PC-3 (cell line): ENCODE measurements around the gene PRMT9. TPM values are rescaled to one million over a fixed set of nuclear protein-coding genes. Genes with fewer than 3 reads are reported as not detected.

Source experiments
- ATAC-seq: fragments of 200-7000 bp; cut with Tn5 transposase; 2 replicates; pipeline ENCODE4 v1.9.1; 2020; ENCODE audit warnings: mild to moderate bottlenecking, moderate library complexity
- BruUV-seq: library from RNA; stranded (reverse); fragments of 400-500 nt; replicated peaks from 2 replicates; lab custom pipeline; 2021; lab: Mats Ljungman, UMichigan
- CTCF ChIA-PET: fragments of 300-600 bp; sonication (Branson Sonifier 250); formaldehyde crosslinking; loops from one replicate; lab custom pipeline; 2022; ENCODE audit warnings: antibody characterized with exemption; lab: Charles Lee
- POLR2A ChIA-PET: fragments of 300-600 bp; sonication (Branson Sonifier 250); formaldehyde crosslinking; loops from one replicate; lab custom pipeline; 2022; ENCODE audit warnings: antibody characterized with exemption; ENCODE audit not compliant: unreplicated experiment; lab: Charles Lee
- DNase-seq: peaks from one replicate; pipeline ENCODE4 v3.0.0-alpha.2; 2015
- H2AFZ ChIP-seq: fragments of 300-600 bp; sonication (generic); 2 replicates; pipeline ENCODE4 v1.6.0; 2016; ENCODE audit warnings: antibody characterized with exemption, low read length
- H3F3A ChIP-seq: fragments of 300-600 bp; sonication (generic); one replicate; pipeline ENCODE4 v1.6.0; 2017; ENCODE audit warnings: antibody characterized with exemption, low read length, control low read depth, mild to moderate bottlenecking; ENCODE audit not compliant: unreplicated experiment
- H3K27ac ChIP-seq: fragments of 300-600 bp; sonication (generic); 2 replicates; pipeline ENCODE4 v1.5.1; 2016; ENCODE audit warnings: mild to moderate bottlenecking, low read length
- H3K27me3 ChIP-seq: fragments of 300-600 bp; sonication (generic); 2 replicates; pipeline ENCODE4 v1.6.1; 2016; ENCODE audit warnings: low read length, mixed read lengths
- H3K36me3 ChIP-seq: fragments of 300-600 bp; sonication (generic); 2 replicates; pipeline ENCODE4 v1.6.1; 2016; ENCODE audit warnings: low read depth, mixed run types, low read length, mixed read lengths
- H3K4me1 ChIP-seq: fragments of 300-600 bp; sonication (generic); 2 replicates; pipeline ENCODE4 v1.5.1; 2016; ENCODE audit warnings: low read length; ENCODE audit not compliant: insufficient read depth
- H3K4me2 ChIP-seq: fragments of 300-600 bp; sonication (generic); 2 replicates; pipeline ENCODE4 v1.6.0; 2016; ENCODE audit warnings: low read length
- H3K4me3 ChIP-seq: fragments of 300-600 bp; sonication (generic); 2 replicates; pipeline ENCODE4 v1.5.1; 2016; ENCODE audit warnings: mild to moderate bottlenecking, low read length, mixed read lengths
- H3K79me2 ChIP-seq: fragments of 300-600 bp; sonication (generic); 2 replicates; pipeline ENCODE4 v1.6.1; 2017; ENCODE audit warnings: low read length, mixed read lengths
- H3K9ac ChIP-seq: fragments of 300-600 bp; sonication (generic); 2 replicates; pipeline ENCODE4 v1.6.0; 2016; ENCODE audit warnings: mild to moderate bottlenecking, low read length
- H3K9me2 ChIP-seq: fragments of 300-600 bp; sonication (generic); replicated peaks from 2 replicates; pipeline ENCODE4 v1.6.1; 2016; ENCODE audit warnings: mixed run types, low read length, mixed read lengths
- H3K9me3 ChIP-seq: fragments of 300-600 bp; sonication (generic); 2 replicates; pipeline ENCODE4 v1.6.1; 2016; ENCODE audit warnings: low read length, mixed read lengths
- H4K20me1 ChIP-seq: fragments of 300-600 bp; sonication (generic); 2 replicates; pipeline ENCODE4 v1.6.1; 2016; ENCODE audit warnings: low read length, mixed read lengths
- EZH2 ChIP-seq: fragments of 300-600 bp; sonication (generic); IDR thresholded peaks from one replicate; pipeline ENCODE4 v1.6.1; 2017; ENCODE audit warnings: antibody characterized with exemption, mild to moderate bottlenecking, low read length; ENCODE audit not compliant: unreplicated experiment
- EZH2phosphoT487 ChIP-seq: fragments of 300-600 bp; sonication (generic); IDR thresholded peaks from 2 replicates; pipeline ENCODE4 v1.6.1; 2018; ENCODE audit warnings: mild to moderate bottlenecking, antibody characterized with exemption, low read length, borderline replicate concordance
- intact Hi-C: fragments of 100-400 bp; cut with micrococcal nuclease; formaldehyde crosslinking; loops from 2 replicates; pipeline ENCODE4 v1.9.0; 2023
- total RNA-seq: library from RNA; depleted of rRNA; stranded (reverse); fragments of >200 nt; gene quantifications from 2 replicates; pipeline ENCODE4 v1.2.3, GENCODE V29; 2014
- TF ChIP-seq, protein P1 (sequence below): fragments of 300-600 bp; sonication (generic); conservative IDR thresholded peaks from 2 replicates; pipeline ENCODE4 v1.5.1; 2017; ENCODE audit warnings: antibody characterized with exemption, low read depth, mild to moderate bottlenecking, low read length

The PRMT9 gene
- total RNA-seq, 1 experiment from 2014 or later, result 6.5 TPM

GRCh38 chr4:147727476-147728028 is 43.6 kb upstream of the PRMT9 start:
- Histone ChIP-seq H3K27ac (peak overlapping the region; percentile 14; the same call in 1 of the 2 replicates), H3K4me3 (no peak overlapping the region), H4K20me1 (no peaks in the 10 kb centered on the region), H3K4me2 (peak overlapping the region; percentile 10; the same call in 1 of the 2 replicates), H3K27me3 (no peaks in the 10 kb centered on the region), H3K4me1 (peaks cover 25% of the 10 kb centered on the region), H3K79me2 (peaks cover 4% of the 10 kb centered on the region; the same call in 1 of the 2 replicates), H2AFZ (no peak overlapping the region), H3K36me3 (no peaks in the 10 kb centered on the region), H3K9ac (no peak overlapping the region), H3F3A (no peaks in the 10 kb centered on the region), H3K9me2 (no peaks in the 10 kb centered on the region), H3K9me3 (no peaks in the 10 kb centered on the region)
- ATAC-seq (peak; percentile 43), DNase-seq (peak; percentile 74)
- BruUV-seq, result no TSS peak
- POLR2A ChIA-PET, result no interaction called here
- CTCF ChIA-PET, result interaction anchor here (0.7 kb wide), 1 partner anchor 142 kb away, joined by 3 read pairs; no protein-coding TSS in a partner anchor
- intact Hi-C loops, result no loop called here
- TF ChIP-seq, protein P1, sequence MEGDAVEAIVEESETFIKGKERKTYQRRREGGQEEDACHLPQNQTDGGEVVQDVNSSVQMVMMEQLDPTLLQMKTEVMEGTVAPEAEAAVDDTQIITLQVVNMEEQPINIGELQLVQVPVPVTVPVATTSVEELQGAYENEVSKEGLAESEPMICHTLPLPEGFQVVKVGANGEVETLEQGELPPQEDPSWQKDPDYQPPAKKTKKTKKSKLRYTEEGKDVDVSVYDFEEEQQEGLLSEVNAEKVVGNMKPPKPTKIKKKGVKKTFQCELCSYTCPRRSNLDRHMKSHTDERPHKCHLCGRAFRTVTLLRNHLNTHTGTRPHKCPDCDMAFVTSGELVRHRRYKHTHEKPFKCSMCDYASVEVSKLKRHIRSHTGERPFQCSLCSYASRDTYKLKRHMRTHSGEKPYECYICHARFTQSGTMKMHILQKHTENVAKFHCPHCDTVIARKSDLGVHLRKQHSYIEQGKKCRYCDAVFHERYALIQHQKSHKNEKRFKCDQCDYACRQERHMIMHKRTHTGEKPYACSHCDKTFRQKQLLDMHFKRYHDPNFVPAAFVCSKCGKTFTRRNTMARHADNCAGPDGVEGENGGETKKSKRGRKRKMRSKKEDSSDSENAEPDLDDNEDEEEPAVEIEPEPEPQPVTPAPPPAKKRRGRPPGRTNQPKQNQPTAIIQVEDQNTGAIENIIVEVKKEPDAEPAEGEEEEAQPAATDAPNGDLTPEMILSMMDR, result no peak
- no peak for TF ChIP-seq EZH2
- no peak for TF ChIP-seq EZH2phosphoT487

DNA sequence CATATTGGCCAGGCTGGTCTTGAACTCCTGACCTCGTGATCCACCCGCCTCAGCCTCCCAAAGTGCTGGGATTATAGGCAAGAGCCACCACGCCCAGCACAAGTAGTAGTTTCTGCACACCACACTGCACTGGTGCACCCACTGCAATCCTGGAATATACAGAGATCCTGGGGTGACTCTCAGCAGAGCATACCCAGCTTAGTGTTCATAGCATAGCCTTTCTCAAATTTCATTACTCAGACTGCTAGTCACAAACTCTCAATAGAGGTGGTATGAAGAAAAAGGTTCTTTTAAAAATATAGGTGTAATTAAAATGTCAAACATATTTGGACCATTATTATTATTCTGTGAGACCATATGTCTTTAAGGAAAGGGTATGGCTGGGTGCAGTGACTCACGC is 41.7 kb upstream of the PRMT9 start:
- POLR2A ChIA-PET, result no interaction called here
- no peaks in the 10 kb centered on the region for H3K9me3 ChIP-seq
- no peak overlapping the region for H3K4me3 ChIP-seq
- no TSS peak for BruUV-seq
- H3K27me3 ChIP-seq, result no peaks in the 10 kb centered on the region
- no peak overlapping the region for H3K27ac ChIP-seq
- TF ChIP-seq EZH2phosphoT487, result no peak
- TF ChIP-seq EZH2, result no peak
- TF ChIP-seq, protein P1, result no peak
- H3K4me2 ChIP-seq, result no peak overlapping the region
- H4K20me1 ChIP-seq, result no peaks in the 10 kb centered on the region
- H3K79me2 ChIP-seq, result no peaks in the 10 kb centered on the region
- DNase-seq (peak; percentile 42), ATAC-seq (peak; percentile 36)
- no peaks in the 10 kb centered on the region for H3F3A ChIP-seq
- H3K4me1 ChIP-seq, result peaks cover 22% of the 10 kb centered on the region
- intact Hi-C loops, result no loop called here
- no peaks in the 10 kb centered on the region for H3K9me2 ChIP-seq
- no peaks in the 10 kb centered on the region for H3K36me3 ChIP-seq
- H2AFZ ChIP-seq, result no peak overlapping the region
- H3K9ac ChIP-seq, result no peak overlapping the region
- CTCF ChIA-PET, result interaction anchor here (0.6 kb wide), 1 partner anchor 141 kb away, joined by 3 read pairs; no protein-coding TSS in a partner anchor

- DNase-seq, result no peak
- Histone ChIP-seq H4K20me1 (no peaks in the 10 kb centered on the region), H2AFZ (no peak overlapping the region), H3K9me3 (no peaks in the 10 kb centered on the region), H3K79me2 (no peaks in the 10 kb centered on the region), H3F3A (no peaks in the 10 kb centered on the region), H3K27me3 (no peaks in the 10 kb centered on the region), H3K4me1 (peaks cover 22% of the 10 kb centered on the region), H3K4me2 (no peak overlapping the region), H3K36me3 (no peaks in the 10 kb centered on the region), H3K4me3 (no peak overlapping the region), H3K27ac (no peak overlapping the region), H3K9me2 (no peaks in the 10 kb centered on the region), H3K9ac (no peak overlapping the region)
- CTCF ChIA-PET, result no interaction called here
- POLR2A ChIA-PET, result no interaction called here
- intact Hi-C loops, result no loop called here
- TF ChIP-seq EZH2 (no peak), EZH2phosphoT487 (no peak)
- TF ChIP-seq, protein P1, result no peak
- ATAC-seq, result no peak
- no TSS peak for BruUV-seq
These were observed 40.7 kb upstream of the PRMT9 start for GRCh38 chr4:147724468-147725201.
